ENCODE data around the gene CYP2E1. TPM values are rescaled to one million over a fixed set of nuclear protein-coding genes. Genes with fewer than 3 reads are reported as not detected.

Gene CYP2E1
- 0.53 and 0.59 TPM in 2 replicates for total RNA-seq (ENCODE audit: low replicate concordance)

DNA sequence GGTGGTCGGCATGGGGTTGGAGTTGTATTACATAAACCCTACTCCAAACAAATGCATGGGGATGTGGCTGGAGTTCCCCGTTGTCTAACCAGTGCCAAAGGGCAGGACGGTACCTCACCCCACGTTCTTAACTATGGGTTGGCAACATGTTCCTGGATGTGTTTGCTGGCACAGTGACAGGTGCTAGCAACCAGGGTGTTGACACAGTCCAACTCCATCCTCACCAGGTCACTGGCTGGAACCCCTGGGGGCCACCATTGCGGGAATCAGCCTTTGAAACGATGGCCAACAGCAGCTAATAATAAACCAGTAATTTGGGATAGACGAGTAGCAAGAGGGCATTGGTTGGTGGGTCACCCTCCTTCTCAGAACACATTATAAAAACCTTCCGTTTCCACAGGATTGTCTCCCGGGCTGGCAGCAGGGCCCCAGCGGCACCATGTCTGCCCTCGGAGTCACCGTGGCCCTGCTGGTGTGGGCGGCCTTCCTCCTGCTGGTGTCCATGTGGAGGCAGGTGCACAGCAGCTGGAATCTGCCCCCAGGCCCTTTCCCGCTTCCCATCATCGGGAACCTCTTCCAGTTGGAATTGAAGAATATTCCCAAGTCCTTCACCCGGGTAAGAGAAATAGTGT, at the start of gene CYP2E1:
Gene CYP2E1, plus strand, starts transcription at position 407 of the 632 bp plus-strand sequence. Its CDS starts 33 bp downstream, at position 440.

DNA sequence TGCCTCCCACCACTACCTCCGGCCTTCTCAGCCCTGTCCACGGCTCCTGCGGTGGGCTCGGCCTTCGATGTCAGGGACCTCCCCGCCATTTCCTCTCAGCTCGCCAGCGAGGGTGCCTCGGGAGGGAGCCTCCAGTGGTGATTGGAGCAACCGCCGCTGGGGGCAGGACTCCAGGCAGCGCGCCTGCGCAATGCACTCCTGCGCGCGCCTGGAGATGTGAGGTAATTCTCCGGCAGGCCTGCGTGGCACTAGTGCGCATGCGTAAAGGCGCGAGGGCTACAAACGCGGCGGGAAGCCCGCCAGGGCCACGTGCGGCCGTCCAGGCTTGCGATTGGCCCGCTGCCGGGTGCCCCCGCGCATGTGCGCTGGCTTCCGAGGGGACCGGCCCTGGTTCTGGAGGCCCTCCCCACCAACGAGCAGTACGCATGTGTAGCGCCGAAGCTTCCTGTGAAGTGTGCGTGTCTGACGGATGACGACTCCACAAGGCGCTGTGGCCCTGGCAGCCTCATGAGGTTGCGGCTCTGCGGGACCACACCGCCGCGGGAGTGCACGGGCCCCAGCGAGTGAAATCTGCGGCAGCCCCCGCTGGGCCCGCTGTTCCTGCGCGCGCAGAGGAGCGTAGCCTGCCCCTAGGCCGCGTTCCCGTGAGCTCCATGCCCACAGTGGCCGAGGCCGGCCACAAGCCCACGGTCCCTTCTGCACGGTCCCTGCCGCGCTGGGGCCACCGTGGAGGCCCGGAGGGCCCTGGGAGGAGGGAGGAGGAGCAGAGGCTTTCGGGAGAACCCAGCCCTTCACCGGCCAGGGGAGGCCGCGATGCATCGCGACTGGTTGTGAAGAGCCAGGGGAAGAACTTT, 38.5 kb downstream of the CYP2E1 start, which contains the start of gene SYCE1:
Gene SYCE1, minus strand, starts transcription at position 143 of the 854 bp plus-strand sequence. Its CDS starts 54 bp downstream, at position 89.

Other genes starting within 250 kb of the CYP2E1 start
- gene TUBGCP2, start 218.5 kb upstream of the CYP2E1 start, total RNA-seq (ENCODE audit: low replicate concordance), result 58.4 and 92.9 TPM in 2 replicates
- gene ZNF511, start 218.4 kb upstream of the CYP2E1 start, total RNA-seq (ENCODE audit: low replicate concordance), result 19.8 and 21.9 TPM in 2 replicates
- gene CALY, start 190.5 kb upstream of the CYP2E1 start, total RNA-seq (ENCODE audit: low replicate concordance), result not detected in 2 replicates
- gene PRAP1, start 180.0 kb upstream of the CYP2E1 start, total RNA-seq (ENCODE audit: low replicate concordance), result not detected in 2 replicates
- 3.2 and 24.3 TPM in 2 replicates for gene FUOM, start 169.3 kb upstream of the CYP2E1 start, total RNA-seq (ENCODE audit: low replicate concordance)
- gene ECHS1, start 154.0 kb upstream of the CYP2E1 start, total RNA-seq (ENCODE audit: low replicate concordance), result 30.3 and 69.2 TPM in 2 replicates
- gene PAOX, start 148.1 kb upstream of the CYP2E1 start, total RNA-seq (ENCODE audit: low replicate concordance), result 5.2 and 5.3 TPM in 2 replicates
- gene MTG1, start 133.2 kb upstream of the CYP2E1 start, total RNA-seq (ENCODE audit: low replicate concordance), result 19.2 and 34.1 TPM in 2 replicates
- gene SPRN, start 102.7 kb upstream of the CYP2E1 start, total RNA-seq (ENCODE audit: low replicate concordance), result 0.08 and 0.12 TPM in 2 replicates
- gene SCART1, start 73.4 kb upstream of the CYP2E1 start, total RNA-seq (ENCODE audit: low replicate concordance), result 1.3 and 2.7 TPM in 2 replicates
- gene SYCE1, start 38.2 kb downstream of the CYP2E1 start, total RNA-seq (ENCODE audit: low replicate concordance), result 0.90 TPM in 1 of 2 replicates, not detected in the other
- gene FRG2B, start 99.4 kb downstream of the CYP2E1 start, total RNA-seq (ENCODE audit: low replicate concordance), result not detected in 2 replicates

Measured in smooth muscle cell of the coronary artery (primary cell).